Activated T-helper 2 cell treated with anti-CD3 and anti-CD28 coated beads, Interferon-gamma antibody, Interleukin-2, Interleukin-4, amounts not matched to agents 10 μg/mL and 5 μg/mL and 100 μg/mL, durations not matched to agents 14 hours and 24 hours and 36 hours (primary cell): ENCODE results near the gene FBXO21. TPM values are rescaled to one million over a fixed set of nuclear protein-coding genes. Genes with fewer than 3 reads are reported as not detected.
A peak's percentile ranks its signal among the peaks of the same experiment; 100 is the strongest.
"Not testable (repeated sequence)": the region's sequence is repeated elsewhere in the genome, so short reads cannot be mapped to it uniquely, and the experiment has no call there.

ENCODE experiments used
- DNase-seq: peaks from one replicate; pipeline ENCODE4 v3.0.0; 2021; ENCODE audit warnings: low spot score
- H3K27ac Mint-ChIP-seq: one replicate; pipeline ENCODE4 v1.8.0; 2021; ENCODE audit warnings: mixed read lengths
- H3K27me3 Mint-ChIP-seq: one replicate; pipeline ENCODE4 v1.8.0; 2021; ENCODE audit warnings: low read depth, mixed read lengths
- H3K36me3 Mint-ChIP-seq: one replicate; pipeline ENCODE4 v1.8.0; 2021; ENCODE audit warnings: low read depth, mixed read lengths
- H3K4me1 Mint-ChIP-seq: one replicate; pipeline ENCODE4 v1.8.0; 2021; ENCODE audit warnings: low read depth, mixed read lengths
- H3K4me3 Mint-ChIP-seq: one replicate; pipeline ENCODE4 v1.8.0; 2021; ENCODE audit warnings: low read depth, mild to moderate bottlenecking, moderate library complexity, mixed read lengths
- H3K9me3 Mint-ChIP-seq: one replicate; pipeline ENCODE4 v1.8.0; 2021; ENCODE audit warnings: mixed read lengths
- intact Hi-C: fragments of 100-400 bp; cut with micrococcal nuclease; formaldehyde crosslinking; loops from one replicate; pipeline ENCODE4 v1.15.1; 2023
- total RNA-seq: library from RNA; stranded (reverse); gene quantifications from 2 replicates; pipeline ENCODE4 v1.2.3, GENCODE V29; 2022

The FBXO21 gene
- total RNA-seq, 1 donor from 2014 or later = 24.3 TPM

GRCh38 chr12:117214797-117215196, 24.5 kb upstream of the FBXO21 start:
- no peaks in the 10 kb centered on the region for H3K4me1 Mint-ChIP-seq
- no peaks in the 10 kb centered on the region for H3K36me3 Mint-ChIP-seq
- H3K4me3 Mint-ChIP-seq = no peak overlapping the region
- H3K27ac Mint-ChIP-seq = no peak overlapping the region
- intact Hi-C loops = loop anchor here (5.0 kb wide), 1 partner anchor 623 kb away; no protein-coding TSS in a partner anchor
- peaks cover 4% of the 10 kb centered on the region for H3K27me3 Mint-ChIP-seq
- H3K9me3 Mint-ChIP-seq = no peaks in the 10 kb centered on the region
- no peak for DNase-seq

DNA sequence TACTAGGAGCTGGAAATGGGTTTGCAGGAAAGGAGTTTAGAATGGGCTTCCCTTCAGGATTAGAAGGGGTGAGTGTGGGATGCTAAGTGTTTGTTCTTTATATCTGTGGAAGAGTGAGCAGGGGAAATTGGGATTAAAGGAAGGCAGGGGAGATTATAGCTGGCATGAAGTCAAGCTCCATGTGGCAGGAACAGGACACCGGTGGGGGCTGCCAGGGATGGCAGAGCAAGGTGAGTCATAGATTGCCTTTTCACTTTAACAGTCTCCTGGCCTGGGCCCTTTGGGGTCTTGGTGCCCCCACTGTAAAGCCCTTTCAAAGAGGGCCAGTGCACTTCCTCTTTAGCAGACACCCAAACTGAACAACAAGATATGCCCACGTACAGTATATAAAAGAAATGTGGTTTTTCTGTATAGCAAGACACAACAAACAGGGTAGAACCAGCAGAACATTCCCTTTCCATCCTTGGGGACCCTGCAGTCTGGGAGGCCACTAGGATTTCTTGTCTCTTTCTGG, 23.1 kb upstream of the FBXO21 start:
- no peaks in the 10 kb centered on the region for H3K36me3 Mint-ChIP-seq
- no peak overlapping the region for H3K27ac Mint-ChIP-seq
- no peak for DNase-seq
- H3K4me1 Mint-ChIP-seq = no peaks in the 10 kb centered on the region
- no peak overlapping the region for H3K4me3 Mint-ChIP-seq
- no peaks in the 10 kb centered on the region for H3K9me3 Mint-ChIP-seq
- intact Hi-C loops = loop anchor here (2.0 to 5.0 kb wide), 2 partner anchors 373 to 624 kb away; no protein-coding TSS in a partner anchor
- H3K27me3 Mint-ChIP-seq = peaks cover 4% of the 10 kb centered on the region

DNA sequence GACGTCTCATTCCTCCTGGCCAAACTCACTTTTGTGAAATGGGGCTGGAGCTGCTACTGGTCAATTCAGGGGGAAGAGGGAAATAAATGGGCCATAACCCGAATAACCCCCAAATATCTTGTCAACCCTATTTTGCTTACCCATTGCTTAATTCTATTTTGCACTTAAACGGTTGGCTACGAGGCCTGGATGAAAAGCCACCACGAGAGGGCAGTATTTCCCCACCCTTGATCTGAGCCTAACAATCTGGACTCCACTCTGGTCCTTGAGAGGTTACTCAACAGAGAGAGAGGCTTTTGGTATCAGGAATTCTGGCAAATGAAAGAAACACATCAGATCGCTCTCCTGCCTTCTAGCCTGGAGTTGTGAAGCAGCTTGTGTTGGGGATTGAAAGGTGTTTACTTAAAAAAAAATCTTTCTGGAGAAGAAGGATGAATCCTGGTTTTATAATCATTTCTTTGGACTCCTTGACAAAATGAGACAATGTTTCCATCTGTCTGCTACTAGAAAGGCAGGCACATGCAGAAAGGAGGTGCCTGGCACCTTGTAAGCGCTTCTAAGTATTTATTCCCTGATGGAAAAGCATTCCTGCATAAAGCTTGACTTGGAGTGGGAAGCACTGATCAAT, 22.4 kb upstream of the FBXO21 start:
- intact Hi-C loops = loop anchor here (2.0 to 5.0 kb wide), 2 partner anchors 374 to 625 kb away; no protein-coding TSS in a partner anchor
- H3K36me3 Mint-ChIP-seq = no peaks in the 10 kb centered on the region
- no peak overlapping the region for H3K27ac Mint-ChIP-seq
- DNase-seq = peak; percentile 30
- H3K27me3 Mint-ChIP-seq = peaks cover 4% of the 10 kb centered on the region
- H3K4me1 Mint-ChIP-seq = no peaks in the 10 kb centered on the region
- no peak overlapping the region for H3K4me3 Mint-ChIP-seq
- H3K9me3 Mint-ChIP-seq = no peaks in the 10 kb centered on the region

GRCh38 chr12:117210266-117210918, 20.1 kb upstream of the FBXO21 start:
- Mint-ChIP-seq H3K27me3 (peaks cover 4% of the 10 kb centered on the region), H3K27ac (no peak overlapping the region), H3K4me1 (no peaks in the 10 kb centered on the region), H3K36me3 (no peaks in the 10 kb centered on the region), H3K4me3 (no peak overlapping the region), H3K9me3 (no peaks in the 10 kb centered on the region)
- intact Hi-C loops = loop anchor here (5.0 kb wide), 1 partner anchor 627 kb away; no protein-coding TSS in a partner anchor
- DNase-seq = no peak

- Mint-ChIP-seq H3K9me3 (no peaks in the 10 kb centered on the region), H3K27me3 (peaks cover 4% of the 10 kb centered on the region), H3K27ac (no peak overlapping the region), H3K4me1 (no peaks in the 10 kb centered on the region), H3K4me3 (no peak overlapping the region), H3K36me3 (no peaks in the 10 kb centered on the region)
- intact Hi-C loops = loop anchor here (5.0 kb wide), 1 partner anchor 628 kb away; no protein-coding TSS in a partner anchor
- DNase-seq = no peak
Observed at GRCh38 chr12:117209626-117210025, 19.4 kb upstream of the FBXO21 start.

- H3K4me1 Mint-ChIP-seq = no peaks in the 10 kb centered on the region
- no peaks in the 10 kb centered on the region for H3K36me3 Mint-ChIP-seq
- DNase-seq = no peak
- peaks cover 4% of the 10 kb centered on the region for H3K27me3 Mint-ChIP-seq
- no peak overlapping the region for H3K27ac Mint-ChIP-seq
- H3K4me3 Mint-ChIP-seq = no peak overlapping the region
- H3K9me3 Mint-ChIP-seq = no peaks in the 10 kb centered on the region
- intact Hi-C loops = no loop called here
Observed at GRCh38 chr12:117208811-117209455, 18.7 kb upstream of the FBXO21 start.

- DNase-seq = no peak
- no peaks in the 10 kb centered on the region for H3K36me3 Mint-ChIP-seq
- peaks cover 4% of the 10 kb centered on the region for H3K27me3 Mint-ChIP-seq
- no peak overlapping the region for H3K4me3 Mint-ChIP-seq
- intact Hi-C loops = no loop called here
- H3K27ac Mint-ChIP-seq = no peak overlapping the region
- no peaks in the 10 kb centered on the region for H3K9me3 Mint-ChIP-seq
- no peaks in the 10 kb centered on the region for H3K4me1 Mint-ChIP-seq
Observed at GRCh38 chr12:117208206-117208605, 17.9 kb upstream of the FBXO21 start.

DNA sequence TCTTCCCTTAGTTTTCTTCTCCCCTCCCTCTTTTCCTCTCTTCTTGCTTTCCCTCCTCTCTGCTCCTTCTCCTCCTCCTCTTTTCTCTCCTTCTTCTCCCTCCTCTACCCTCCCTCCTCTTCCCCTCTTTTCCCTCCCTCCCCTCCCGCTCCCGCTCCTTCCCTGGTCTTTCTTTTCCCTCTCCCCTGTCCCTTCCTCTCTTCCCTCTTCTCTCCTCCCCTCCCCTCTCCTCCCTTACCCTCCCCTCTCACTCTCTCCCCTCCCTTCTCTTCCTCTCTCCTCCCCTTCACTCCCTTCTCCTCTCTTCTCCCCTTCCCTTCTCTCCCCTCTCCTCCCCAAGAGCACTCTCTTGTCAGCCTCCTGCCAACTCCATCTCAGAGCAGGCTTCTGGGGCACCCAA, 17.4 kb upstream of the FBXO21 start:
- intact Hi-C loops = no loop called here

GRCh38 chr12:117202556-117202955, 12.3 kb upstream of the FBXO21 start:
- H3K27ac Mint-ChIP-seq = no peak overlapping the region
- H3K36me3 Mint-ChIP-seq = no peaks in the 10 kb centered on the region
- no peaks in the 10 kb centered on the region for H3K9me3 Mint-ChIP-seq
- intact Hi-C loops = no loop called here
- DNase-seq = no peak
- peaks cover 8% of the 10 kb centered on the region for H3K27me3 Mint-ChIP-seq
- no peaks in the 10 kb centered on the region for H3K4me1 Mint-ChIP-seq
- no peak overlapping the region for H3K4me3 Mint-ChIP-seq

More for the DNA sequence above, 17.4 kb upstream of the FBXO21 start:
- Mint-ChIP-seq H3K9me3 (no peaks in the 10 kb centered on the region), H3K4me1 (no peaks in the 10 kb centered on the region), H3K36me3 (no peaks in the 10 kb centered on the region), H3K4me3 (no peak overlapping the region), H3K27ac (no peak overlapping the region), H3K27me3 (peaks cover 4% of the 10 kb centered on the region)
- no peak for DNase-seq

DNA sequence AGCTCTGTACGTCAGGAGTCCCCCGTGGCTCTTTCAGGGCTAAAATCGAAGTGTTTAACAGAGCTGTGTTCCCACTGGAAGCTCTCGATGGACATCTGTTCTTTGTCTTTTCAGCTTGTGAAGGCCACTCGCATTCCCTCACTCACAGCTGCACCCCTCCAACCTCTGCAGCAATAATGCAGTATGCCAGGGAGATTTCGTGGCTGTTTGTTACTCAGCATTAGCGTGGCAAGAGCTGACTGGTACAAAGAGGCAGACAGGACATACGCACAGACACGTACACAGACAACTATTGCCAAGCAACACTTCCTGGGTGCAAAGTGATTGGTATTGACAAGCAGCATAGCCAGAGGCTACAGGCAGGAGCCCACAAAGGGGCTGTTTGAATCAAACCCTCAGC, 11.8 kb upstream of the FBXO21 start:
- no peaks in the 10 kb centered on the region for H3K36me3 Mint-ChIP-seq
- no peaks in the 10 kb centered on the region for H3K9me3 Mint-ChIP-seq
- intact Hi-C loops = no loop called here
- no peak overlapping the region for H3K4me3 Mint-ChIP-seq
- H3K27ac Mint-ChIP-seq = no peak overlapping the region
- no peak for DNase-seq
- H3K4me1 Mint-ChIP-seq = no peaks in the 10 kb centered on the region
- H3K27me3 Mint-ChIP-seq = peaks cover 8% of the 10 kb centered on the region

DNA sequence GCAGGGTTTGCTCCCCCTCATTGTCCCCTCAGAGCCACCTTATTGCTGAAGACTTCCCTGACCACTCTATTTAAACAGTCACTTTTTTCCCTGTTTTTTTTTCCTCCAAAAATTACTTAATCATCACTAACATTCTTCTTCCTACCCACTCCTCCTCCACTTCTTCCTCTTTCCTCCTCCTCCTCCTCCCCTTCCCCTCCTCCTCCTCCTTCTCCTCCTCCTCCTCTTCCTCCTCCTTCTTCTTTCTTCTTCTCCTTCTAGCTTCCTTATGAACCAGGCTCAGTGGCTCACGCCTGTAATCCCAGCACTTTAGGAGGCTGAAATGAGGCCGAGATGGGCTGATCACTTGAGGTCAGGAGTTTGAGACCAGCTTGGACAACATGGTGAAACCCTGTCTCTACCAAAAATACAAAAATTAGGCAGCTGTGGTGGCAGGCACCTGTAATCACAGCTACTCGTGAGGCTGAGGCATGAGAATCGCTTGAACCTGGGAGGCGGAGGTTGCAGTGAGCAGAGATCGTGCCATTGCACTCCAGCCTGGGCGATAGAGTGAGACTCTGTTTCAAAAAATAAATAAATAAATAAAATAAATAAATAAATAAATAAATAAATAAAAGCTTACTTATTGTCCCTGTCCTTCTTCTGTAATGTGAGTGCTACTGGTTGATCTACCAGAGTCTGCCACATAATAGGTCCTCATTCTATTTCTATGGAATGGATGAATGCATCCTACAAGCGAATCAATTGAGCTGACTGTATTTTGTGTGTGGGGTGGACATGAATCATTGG, 9.9 kb upstream of the FBXO21 start:
- DNase-seq, H3K4me1 Mint-ChIP-seq, H3K36me3 Mint-ChIP-seq, intact Hi-C loops, H3K9me3 Mint-ChIP-seq, H3K27me3 Mint-ChIP-seq, H3K27ac Mint-ChIP-seq, H3K4me3 Mint-ChIP-seq: not testable (repeated sequence)

GRCh38 chr12:117196334-117196733, 6.1 kb upstream of the FBXO21 start:
- DNase-seq, H3K9me3 Mint-ChIP-seq, H3K36me3 Mint-ChIP-seq, H3K27ac Mint-ChIP-seq, H3K4me1 Mint-ChIP-seq, intact Hi-C loops, H3K4me3 Mint-ChIP-seq: not testable (repeated sequence)
- peaks cover 15% of the 10 kb centered on the region for H3K27me3 Mint-ChIP-seq
